IMR-90 (cell line): ENCODE results near the gene CLCN4.

Source experiments
- RFX5 ChIP-seq: IDR thresholded peaks from 2 replicates; pipeline ENCODE4 v1.8.0; 2012; ENCODE audit warnings: low read depth, mild to moderate bottlenecking, low read length, moderate library complexity
- TF ChIP-seq, protein P1 (sequence below): conservative IDR thresholded peaks from 2 replicates; pipeline ENCODE4 v1.5.1; 2012; ENCODE audit warnings: mild to moderate bottlenecking, low read depth, low read length, improper control_type of control experiment

DNA sequence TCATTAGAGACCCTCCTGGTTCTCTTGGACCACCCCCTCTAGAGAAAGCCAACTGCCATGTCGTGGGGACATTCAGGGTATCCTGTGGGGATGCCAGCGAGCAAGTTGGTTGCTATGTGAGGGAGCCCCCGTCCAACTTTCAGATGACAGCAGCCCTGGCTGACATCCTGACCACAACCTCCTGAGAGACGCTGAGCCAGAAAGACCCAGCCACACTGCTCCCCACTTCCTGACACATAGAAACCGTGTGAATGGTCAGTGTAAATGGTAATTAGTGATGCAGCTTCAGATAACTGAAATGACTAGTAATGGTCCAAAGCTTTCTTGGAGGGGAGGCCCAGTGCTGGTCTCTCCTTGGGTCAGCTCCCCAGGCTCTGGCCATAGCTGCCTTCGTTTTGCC, 10.8 kb downstream of the CLCN4 start:
- no peak for TF ChIP-seq RFX5
- TF ChIP-seq, protein P1, sequence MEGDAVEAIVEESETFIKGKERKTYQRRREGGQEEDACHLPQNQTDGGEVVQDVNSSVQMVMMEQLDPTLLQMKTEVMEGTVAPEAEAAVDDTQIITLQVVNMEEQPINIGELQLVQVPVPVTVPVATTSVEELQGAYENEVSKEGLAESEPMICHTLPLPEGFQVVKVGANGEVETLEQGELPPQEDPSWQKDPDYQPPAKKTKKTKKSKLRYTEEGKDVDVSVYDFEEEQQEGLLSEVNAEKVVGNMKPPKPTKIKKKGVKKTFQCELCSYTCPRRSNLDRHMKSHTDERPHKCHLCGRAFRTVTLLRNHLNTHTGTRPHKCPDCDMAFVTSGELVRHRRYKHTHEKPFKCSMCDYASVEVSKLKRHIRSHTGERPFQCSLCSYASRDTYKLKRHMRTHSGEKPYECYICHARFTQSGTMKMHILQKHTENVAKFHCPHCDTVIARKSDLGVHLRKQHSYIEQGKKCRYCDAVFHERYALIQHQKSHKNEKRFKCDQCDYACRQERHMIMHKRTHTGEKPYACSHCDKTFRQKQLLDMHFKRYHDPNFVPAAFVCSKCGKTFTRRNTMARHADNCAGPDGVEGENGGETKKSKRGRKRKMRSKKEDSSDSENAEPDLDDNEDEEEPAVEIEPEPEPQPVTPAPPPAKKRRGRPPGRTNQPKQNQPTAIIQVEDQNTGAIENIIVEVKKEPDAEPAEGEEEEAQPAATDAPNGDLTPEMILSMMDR = no peak
